Putamen (tissue), 1 donor: ENCODE measurements around the gene ETV4.

ENCODE experiments used
- DNase-seq: peaks from one replicate; pipeline ENCODE4 v3.0.0-alpha.2; 2016; ENCODE audit warnings: low spot score

Gene ETV4

GRCh38 chr17:43572368-43572980 lies 26.3 kb upstream of the ETV4 start:
- DNase-seq: no peak

GRCh38 chr17:43570518-43570928 lies 24.4 kb upstream of the ETV4 start:
- DNase-seq: peak; percentile 12

GRCh38 chr17:43568506-43569082 lies 22.5 kb upstream of the ETV4 start:
- no peak for DNase-seq

GRCh38 chr17:43563600-43564594 lies 17.8 kb upstream of the ETV4 start:
- no peak for DNase-seq

GRCh38 chr17:43562679-43563599 lies 16.8 kb upstream of the ETV4 start:
- no peak for DNase-seq

- DNase-seq: no peak
These were observed 14.6 kb upstream of the ETV4 start for GRCh38 chr17:43560461-43561427.

- DNase-seq: no peak
These were observed 13.1 kb upstream of the ETV4 start for GRCh38 chr17:43559161-43559816.

GRCh38 chr17:43558805-43559160 lies 12.6 kb upstream of the ETV4 start:
- no peak for DNase-seq

- no peak for DNase-seq
These were observed 10.2 kb upstream of the ETV4 start for GRCh38 chr17:43556292-43556691.

- DNase-seq: no peak
These were observed 8.7 kb upstream of the ETV4 start for GRCh38 chr17:43554857-43555256.

GRCh38 chr17:43553573-43553972 lies 7.4 kb upstream of the ETV4 start:
- DNase-seq: no peak

- no peak for DNase-seq
These were observed 6.2 kb upstream of the ETV4 start for GRCh38 chr17:43552229-43552837.

- no peak for DNase-seq
These were observed 4.6 kb upstream of the ETV4 start for GRCh38 chr17:43550754-43551153.

GRCh38 chr17:43549496-43549895 lies 3.4 kb upstream of the ETV4 start:
- no peak for DNase-seq

- DNase-seq: no peak
These were observed 2.7 kb upstream of the ETV4 start for GRCh38 chr17:43548689-43549379.

- DNase-seq: no peak
These were observed 1.6 kb upstream of the ETV4 start for GRCh38 chr17:43547659-43548256.

- no peak for DNase-seq
These were observed 1.0 kb upstream of the ETV4 start for GRCh38 chr17:43547189-43547550.

- DNase-seq: no peak
These were observed 832 bp downstream of the ETV4 start for GRCh38 chr17:43545383-43545632.
